ENCODE results near the gene RORB. TPM values are rescaled to one million over a fixed set of nuclear protein-coding genes. Genes with fewer than 3 reads are reported as not detected.

RORB gene
- 1.3 TPM for polyA plus RNA-seq (2013, experiment 1 of 2)
- polyA plus RNA-seq (2013, experiment 2 of 2): 1.1 TPM

GRCh38 chr9:74496819-74497747, at the start of gene RORB:
Gene RORB, plus strand, starts transcription at chr9:74497335. Its CDS starts 642 bp downstream, at chr9:74497977.
- Histone ChIP-seq H3K9ac (ENCODE audit: low read depth, low read length) (no peak within 1 kb of the TSS), H3K27me3 (ENCODE audit: insufficient read depth, low read length) (peaks cover 68% of the 10 kb centered on the region), H3K4me3 (ENCODE audit: low read length) (peak within 1 kb of the TSS; percentile 72), H3K9me3 (ENCODE audit: insufficient read depth, low read depth, low read length) (no peaks in the 10 kb centered on the region), H3K4me1 (ENCODE audit: insufficient read depth, low read length) (peaks cover 44% of the 10 kb centered on the region), H3K27ac (ENCODE audit: low read depth, low read length) (no peak within 1 kb of the TSS; the same call in 1 of the 2 replicates), H3K36me3 (ENCODE audit: insufficient read depth, low read length) (no peaks in the 10 kb centered on the region)
- WGBS: under 1% methylated on average over 47 of the region's 50 CpGs

DNA sequence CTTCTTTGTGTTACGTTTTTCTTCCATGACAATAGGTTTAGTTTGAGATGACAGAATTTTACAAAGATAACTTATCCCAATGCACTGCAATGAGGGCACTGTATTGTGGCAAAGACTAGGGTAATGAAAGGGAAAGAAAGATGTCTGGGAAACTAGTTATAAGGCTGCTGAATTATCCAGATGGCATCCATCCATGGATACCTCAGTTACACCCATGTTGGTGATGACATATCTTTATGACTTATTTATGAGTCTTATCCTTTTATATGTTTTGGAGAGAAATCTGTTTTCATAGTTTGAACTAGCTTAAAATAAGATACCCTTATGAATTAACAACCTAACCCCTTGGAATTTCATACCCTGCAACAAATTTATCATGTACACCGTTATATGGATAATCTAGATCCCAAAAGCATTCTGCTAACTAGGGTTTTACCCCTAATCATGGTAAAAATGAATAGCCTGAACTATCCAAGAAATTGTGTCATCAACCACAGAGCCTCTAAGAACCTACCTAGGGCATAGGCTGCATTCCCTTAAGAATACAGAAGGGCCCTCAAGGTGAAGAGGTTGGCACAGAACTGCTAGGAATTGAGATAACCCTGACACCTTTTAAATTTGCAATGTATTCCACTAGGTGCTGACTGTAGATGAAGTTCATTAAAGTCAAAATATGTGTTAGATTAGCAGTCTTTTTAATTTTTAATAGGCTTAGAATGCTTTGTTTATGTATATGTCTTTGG, 49.5 kb upstream of the RORB start:
- Histone ChIP-seq H3K36me3 (ENCODE audit: insufficient read depth, low read length) (no peaks in the 10 kb centered on the region), H3K4me3 (ENCODE audit: low read length) (no peak overlapping the region), H3K9me3 (ENCODE audit: insufficient read depth, low read depth, low read length) (no peaks in the 10 kb centered on the region), H3K27ac (ENCODE audit: low read depth, low read length) (no peak overlapping the region), H3K9ac (ENCODE audit: low read depth, low read length) (no peak overlapping the region), H3K4me1 (ENCODE audit: insufficient read depth, low read length) (0 out of 2 replicates have a peak, but pooled peaks cover 3% of the 10 kb centered on the region), H3K27me3 (ENCODE audit: insufficient read depth, low read length) (no peaks in the 10 kb centered on the region)
- 100% methylated on average over 1 of the region's 2 CpGs for WGBS

- Histone ChIP-seq H3K4me1 (ENCODE audit: insufficient read depth, low read length) (0 out of 2 replicates have a peak, but pooled peaks cover 3% of the 10 kb centered on the region), H3K9ac (ENCODE audit: low read depth, low read length) (no peak overlapping the region), H3K36me3 (ENCODE audit: insufficient read depth, low read length) (no peaks in the 10 kb centered on the region), H3K27me3 (ENCODE audit: insufficient read depth, low read length) (no peaks in the 10 kb centered on the region), H3K27ac (ENCODE audit: low read depth, low read length) (no peak overlapping the region), H3K9me3 (ENCODE audit: insufficient read depth, low read depth, low read length) (no peaks in the 10 kb centered on the region), H3K4me3 (ENCODE audit: low read length) (no peak overlapping the region)
- WGBS: 91% methylated on average over 2 of the region's 2 CpGs
Observed at GRCh38 chr9:74449060-74449459, 48.1 kb upstream of the RORB start.

DNA sequence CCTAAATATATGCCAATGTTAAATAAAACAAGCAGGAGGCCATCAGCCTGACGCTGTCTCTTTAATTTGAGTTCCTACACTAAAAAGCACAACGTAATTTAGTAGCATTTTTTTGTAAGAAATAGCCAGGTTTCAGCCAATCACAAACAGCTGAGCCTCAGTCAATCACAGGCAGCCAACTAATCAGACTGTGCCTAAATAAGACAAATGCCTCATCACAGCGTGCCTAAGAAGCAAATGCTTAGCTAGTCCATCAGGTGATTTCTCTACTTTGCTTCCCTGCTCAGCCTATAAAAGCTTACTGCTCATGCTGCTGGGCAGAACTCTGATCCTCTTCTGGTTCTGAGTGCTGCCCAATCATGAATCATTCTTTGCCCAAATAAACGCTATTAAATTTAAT, 38.3 kb upstream of the RORB start:
- no peaks in the 10 kb centered on the region for H3K4me1 ChIP-seq (ENCODE audit: insufficient read depth, low read length)
- no peak overlapping the region for H3K27ac ChIP-seq (ENCODE audit: low read depth, low read length)
- no peaks in the 10 kb centered on the region for H3K9me3 ChIP-seq (ENCODE audit: insufficient read depth, low read depth, low read length)
- H3K4me3 ChIP-seq (ENCODE audit: low read length): no peak overlapping the region
- H3K36me3 ChIP-seq (ENCODE audit: insufficient read depth, low read length): no peaks in the 10 kb centered on the region
- no peak overlapping the region for H3K9ac ChIP-seq (ENCODE audit: low read depth, low read length)
- 83% methylated on average over 4 of the region's 4 CpGs for WGBS
- no peaks in the 10 kb centered on the region for H3K27me3 ChIP-seq (ENCODE audit: insufficient read depth, low read length)

GRCh38 chr9:74463825-74464224, 33.3 kb upstream of the RORB start:
- Histone ChIP-seq H3K9me3 (ENCODE audit: insufficient read depth, low read depth, low read length) (no peaks in the 10 kb centered on the region), H3K36me3 (ENCODE audit: insufficient read depth, low read length) (no peaks in the 10 kb centered on the region), H3K4me3 (ENCODE audit: low read length) (no peak overlapping the region), H3K27ac (ENCODE audit: low read depth, low read length) (no peak overlapping the region), H3K9ac (ENCODE audit: low read depth, low read length) (no peak overlapping the region), H3K27me3 (ENCODE audit: insufficient read depth, low read length) (no peaks in the 10 kb centered on the region), H3K4me1 (ENCODE audit: insufficient read depth, low read length) (no peaks in the 10 kb centered on the region)
- no CpG with 5 or more reads among the region's 1 CpG for WGBS

- no peaks in the 10 kb centered on the region for H3K36me3 ChIP-seq (ENCODE audit: insufficient read depth, low read length)
- no peaks in the 10 kb centered on the region for H3K4me1 ChIP-seq (ENCODE audit: insufficient read depth, low read length)
- H3K27me3 ChIP-seq (ENCODE audit: insufficient read depth, low read length): no peaks in the 10 kb centered on the region
- peaks cover 14% of the 10 kb centered on the region for H3K9me3 ChIP-seq (ENCODE audit: insufficient read depth, low read depth, low read length)
- 76% methylated on average over 4 of the region's 6 CpGs for WGBS
- H3K4me3 ChIP-seq (ENCODE audit: low read length): no peak overlapping the region
- H3K27ac ChIP-seq (ENCODE audit: low read depth, low read length): no peak overlapping the region
- H3K9ac ChIP-seq (ENCODE audit: low read depth, low read length): no peak overlapping the region
Observed at GRCh38 chr9:74478606-74479005, 18.5 kb upstream of the RORB start.

DNA sequence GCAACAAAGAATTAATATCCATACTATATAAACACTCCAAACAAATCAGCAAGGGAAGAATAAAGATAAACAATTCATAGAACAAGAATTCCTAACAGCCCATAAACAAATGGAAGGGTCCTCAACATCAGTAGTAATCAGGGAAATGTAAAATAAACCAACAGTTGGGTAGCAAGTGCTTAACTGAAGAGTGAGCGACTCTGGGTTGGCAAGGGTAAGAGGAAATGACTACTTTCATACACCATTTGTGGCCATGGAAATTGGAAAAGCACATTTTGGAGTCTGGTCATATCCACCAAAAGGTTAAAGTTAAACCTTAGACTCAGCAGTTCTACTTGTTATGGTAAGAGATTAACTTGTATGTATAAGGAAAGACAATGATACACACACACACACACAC, 17.4 kb upstream of the RORB start:
- Histone ChIP-seq H3K4me3 (ENCODE audit: low read length) (no peak overlapping the region), H3K36me3 (ENCODE audit: insufficient read depth, low read length) (no peaks in the 10 kb centered on the region), H3K9me3 (ENCODE audit: insufficient read depth, low read depth, low read length) (peaks cover 14% of the 10 kb centered on the region), H3K27ac (ENCODE audit: low read depth, low read length) (no peak overlapping the region), H3K4me1 (ENCODE audit: insufficient read depth, low read length) (no peaks in the 10 kb centered on the region), H3K27me3 (ENCODE audit: insufficient read depth, low read length) (no peaks in the 10 kb centered on the region), H3K9ac (ENCODE audit: low read depth, low read length) (no peak overlapping the region)
- WGBS: 90% methylated on average over 1 of the region's 1 CpG

DNA sequence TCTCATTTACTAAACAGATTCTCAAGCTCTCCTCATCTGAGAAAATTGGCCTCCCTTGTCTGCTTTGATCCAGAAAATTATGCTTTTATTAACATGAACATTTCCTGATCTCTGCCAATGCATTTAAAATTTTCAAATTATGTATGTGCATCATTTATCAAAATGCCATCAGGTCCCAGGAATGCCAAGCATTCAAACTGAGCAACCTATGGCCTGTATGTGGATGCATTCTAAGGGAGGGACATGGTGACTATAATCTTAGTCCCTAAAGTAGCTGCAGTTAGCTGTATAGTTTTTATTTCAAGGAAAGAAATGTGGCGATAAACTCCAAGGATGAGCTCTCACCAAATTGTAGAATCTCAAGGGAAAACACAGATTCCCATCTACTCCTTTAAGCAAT, 9.7 kb upstream of the RORB start:
- WGBS: no CpG with 5 or more reads among the region's 1 CpG

DNA sequence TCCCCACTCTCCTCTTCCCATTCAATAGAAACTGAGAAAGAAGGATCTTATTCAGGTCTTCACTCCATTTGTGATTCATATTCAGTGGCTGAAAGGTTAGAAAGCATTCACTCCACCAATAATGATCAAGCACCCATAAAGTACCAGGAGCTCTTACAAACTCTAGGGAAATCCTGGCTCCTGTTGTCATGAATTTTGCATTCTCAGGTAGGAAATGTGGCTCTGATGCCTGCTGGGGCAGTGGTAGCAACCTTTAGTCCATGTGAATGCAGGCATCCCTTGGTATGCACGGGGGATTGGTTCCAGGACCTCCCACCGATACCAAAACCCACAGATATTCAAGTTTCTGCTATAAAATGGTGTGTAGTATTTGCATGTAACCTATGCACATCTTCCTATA, 3.6 kb upstream of the RORB start:
- 13% methylated on average over 1 of the region's 2 CpGs for WGBS
- Histone ChIP-seq H3K27ac (ENCODE audit: low read depth, low read length) (peak overlapping the region; percentile 48; the same call in 1 of the 2 replicates), H3K4me3 (ENCODE audit: low read length) (no peak overlapping the region), H3K36me3 (ENCODE audit: insufficient read depth, low read length) (no peaks in the 10 kb centered on the region), H3K9me3 (ENCODE audit: insufficient read depth, low read depth, low read length) (no peaks in the 10 kb centered on the region), H3K4me1 (ENCODE audit: insufficient read depth, low read length) (peaks cover 33% of the 10 kb centered on the region), H3K9ac (ENCODE audit: low read depth, low read length) (no peak overlapping the region), H3K27me3 (ENCODE audit: insufficient read depth, low read length) (peaks cover 32% of the 10 kb centered on the region)

More for the DNA sequence above, 9.7 kb upstream of the RORB start:
- Histone ChIP-seq H3K9ac (ENCODE audit: low read depth, low read length) (no peak overlapping the region), H3K27me3 (ENCODE audit: insufficient read depth, low read length) (no peaks in the 10 kb centered on the region), H3K36me3 (ENCODE audit: insufficient read depth, low read length) (no peaks in the 10 kb centered on the region), H3K4me3 (ENCODE audit: low read length) (no peak overlapping the region), H3K9me3 (ENCODE audit: insufficient read depth, low read depth, low read length) (no peaks in the 10 kb centered on the region), H3K4me1 (ENCODE audit: insufficient read depth, low read length) (peaks cover 18% of the 10 kb centered on the region; the same call in 1 of the 2 replicates), H3K27ac (ENCODE audit: low read depth, low read length) (no peak overlapping the region)

- WGBS: 100% methylated on average over 1 of the region's 1 CpG
Observed at GRCh38 chr9:74494490-74494889, 2.6 kb upstream of the RORB start.

DNA sequence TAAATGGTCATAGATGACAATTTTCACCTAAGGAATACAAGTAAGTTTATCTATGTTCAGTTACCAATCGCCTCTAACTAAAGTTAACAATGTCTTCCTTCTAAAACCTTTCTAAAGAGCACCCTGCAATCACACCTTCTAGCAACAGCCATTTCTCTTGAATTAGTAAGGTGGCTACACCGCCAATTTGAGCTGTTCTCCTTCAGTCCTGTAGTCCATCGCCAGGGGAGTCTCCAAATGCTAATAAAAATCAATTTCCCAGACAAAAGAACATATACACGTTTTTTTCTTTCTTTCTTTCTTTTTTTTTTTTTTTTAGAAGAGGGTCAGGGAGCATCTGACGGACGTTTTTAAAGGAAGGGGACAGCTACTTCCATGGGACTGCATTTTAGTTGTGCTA, 729 bp upstream of the RORB start:
- peaks cover 41% of the 10 kb centered on the region for H3K4me1 ChIP-seq (ENCODE audit: insufficient read depth, low read length)
- H3K9ac ChIP-seq (ENCODE audit: low read depth, low read length): no peak overlapping the region
- H3K4me3 ChIP-seq (ENCODE audit: low read length): peak overlapping the region; percentile 72
- no peak overlapping the region; the same call in 1 of the 2 replicates for H3K27ac ChIP-seq (ENCODE audit: low read depth, low read length)
- H3K9me3 ChIP-seq (ENCODE audit: insufficient read depth, low read depth, low read length): no peaks in the 10 kb centered on the region
- peaks cover 61% of the 10 kb centered on the region for H3K27me3 ChIP-seq (ENCODE audit: insufficient read depth, low read length)
- WGBS: 5% methylated on average over 3 of the region's 6 CpGs
- no peaks in the 10 kb centered on the region for H3K36me3 ChIP-seq (ENCODE audit: insufficient read depth, low read length)

More at GRCh38 chr9:74494490-74494889, 2.6 kb upstream of the RORB start:
- Histone ChIP-seq H3K4me1 (ENCODE audit: insufficient read depth, low read length) (peaks cover 33% of the 10 kb centered on the region), H3K36me3 (ENCODE audit: insufficient read depth, low read length) (no peaks in the 10 kb centered on the region), H3K9me3 (ENCODE audit: insufficient read depth, low read depth, low read length) (no peaks in the 10 kb centered on the region), H3K27me3 (ENCODE audit: insufficient read depth, low read length) (peaks cover 42% of the 10 kb centered on the region), H3K27ac (ENCODE audit: low read depth, low read length) (peak overlapping the region; percentile 48; the same call in 1 of the 2 replicates), H3K4me3 (ENCODE audit: low read length) (peak overlapping the region; percentile 7; the same call in 1 of the 2 replicates), H3K9ac (ENCODE audit: low read depth, low read length) (no peak overlapping the region)

Data from HUES64 (cell line).